ENCODE data around the gene LST1.

LST1 gene

DNA sequence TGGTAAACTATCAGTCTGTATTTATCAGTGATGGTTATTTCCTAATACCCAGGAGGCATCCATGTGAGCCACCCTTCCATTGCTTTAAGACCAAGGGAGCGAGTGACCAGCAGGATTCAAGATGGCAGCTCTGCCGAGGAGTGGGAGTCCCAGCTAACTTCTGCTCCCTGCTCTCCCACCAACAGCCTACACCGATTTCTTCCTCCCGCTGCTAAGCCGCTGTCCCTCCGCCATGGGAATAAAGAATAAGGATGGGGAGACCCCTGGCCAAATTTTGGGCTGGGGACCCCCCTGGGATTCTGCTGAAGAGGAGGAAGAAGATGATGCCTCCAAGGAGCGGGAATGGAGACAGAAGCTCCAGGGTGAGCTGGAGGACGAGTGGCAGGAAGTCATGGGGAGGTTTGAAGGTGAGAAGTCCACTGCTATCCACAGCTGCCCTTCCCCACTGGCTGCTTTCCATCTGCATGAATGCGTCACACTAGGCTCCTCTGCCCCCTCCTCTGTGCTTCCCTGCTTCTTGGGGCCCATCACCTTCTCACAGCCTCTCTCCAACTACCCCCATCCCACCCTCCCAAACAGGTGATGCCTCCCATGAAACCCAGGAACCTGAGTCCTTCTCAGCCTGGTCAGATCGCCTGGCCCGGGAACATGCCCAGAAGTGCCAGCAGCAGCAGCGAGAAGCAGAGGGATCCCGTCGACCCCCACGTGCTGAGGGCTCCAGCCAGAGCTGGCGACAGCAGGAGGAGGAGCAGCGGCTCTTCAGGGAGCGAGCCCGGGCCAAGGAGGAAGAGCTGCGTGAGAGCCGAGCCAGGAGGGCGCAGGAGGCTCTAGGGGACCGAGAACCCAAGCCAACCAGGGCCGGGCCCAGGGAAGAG is 28.4 kb upstream of the LST1 start:
- Mint-ChIP-seq H3K4me3 (peak overlapping the region; percentile 72 to 73), H3K27ac (peak overlapping the region in 1 of 2 donors; percentile 94), H3K9me3 (no peaks in the 10 kb centered on the region), H3K27me3 (no peaks in the 10 kb centered on the region), H3K4me1 (peaks cover 80% of the 10 kb centered on the region)
- no peak for ATAC-seq
- DNase-seq, result no peak

DNA sequence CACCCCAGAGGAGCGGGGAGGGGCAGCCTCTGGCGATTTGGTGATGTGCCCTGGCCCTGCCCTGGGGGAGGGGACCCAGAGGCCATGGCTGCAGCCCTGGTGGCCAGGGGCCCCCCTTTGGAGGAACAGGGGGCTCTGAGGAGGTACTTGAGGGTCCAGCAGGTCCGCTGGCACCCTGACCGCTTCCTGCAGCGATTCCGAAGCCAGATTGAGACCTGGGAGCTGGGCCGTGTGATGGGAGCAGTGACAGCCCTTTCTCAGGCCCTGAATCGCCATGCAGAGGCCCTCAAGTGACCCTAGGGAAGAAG is 27.8 kb upstream of the LST1 start:
- Mint-ChIP-seq H3K27ac (peak overlapping the region; percentile 89 to 94), H3K4me3 (peak overlapping the region; percentile 72 to 73), H3K4me1 (peaks cover 86% of the 10 kb centered on the region), H3K9me3 (no peaks in the 10 kb centered on the region), H3K27me3 (no peaks in the 10 kb centered on the region)
- DNase-seq (no peak), ATAC-seq (no peak)

DNA sequence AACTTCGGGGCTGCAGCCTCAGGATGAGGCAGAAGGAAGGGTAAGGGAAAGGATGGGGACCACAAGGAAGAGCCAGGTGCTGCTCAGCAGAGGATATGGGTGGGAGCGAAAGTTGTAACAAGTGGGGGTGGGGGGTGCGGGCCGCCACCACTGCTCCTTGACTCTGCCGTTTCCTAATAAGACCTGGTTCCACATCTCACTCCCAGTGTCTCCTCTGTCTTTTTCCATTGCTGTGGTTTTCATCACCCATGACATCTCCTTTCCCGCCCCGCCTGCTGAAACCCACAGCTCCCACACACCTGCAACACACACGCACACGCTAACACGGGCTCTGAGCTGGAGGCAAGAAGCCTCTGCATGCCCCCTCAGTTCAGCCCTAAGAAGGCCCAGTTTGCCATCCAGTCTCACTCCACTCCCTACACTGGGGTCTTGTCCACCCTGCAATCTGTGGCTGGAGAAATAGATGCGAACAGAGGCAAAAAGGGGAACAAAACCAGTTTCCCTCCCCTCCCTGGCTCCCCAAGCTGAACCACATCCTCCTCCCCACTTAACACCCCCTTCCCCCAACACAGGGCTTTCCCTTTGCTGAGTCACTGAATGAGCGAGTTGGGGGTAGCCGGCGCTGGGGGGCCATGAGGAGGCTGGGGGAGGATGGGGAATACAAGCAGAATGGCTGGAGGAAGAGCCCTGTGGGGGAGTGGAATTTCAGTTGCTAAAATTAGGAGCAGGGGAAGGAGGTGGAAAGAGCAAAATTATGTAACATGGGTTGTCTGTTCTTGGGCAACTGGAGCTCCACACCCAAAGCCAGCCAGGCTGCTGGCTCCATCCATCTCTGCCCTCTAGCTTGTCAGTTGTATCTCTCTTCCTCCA is 27.2 kb upstream of the LST1 start:
- peak overlapping the region; percentile 72 to 73 for H3K4me3 Mint-ChIP-seq
- H3K27me3 Mint-ChIP-seq, result no peaks in the 10 kb centered on the region
- H3K4me1 Mint-ChIP-seq, result peaks cover 92% of the 10 kb centered on the region
- peak overlapping the region; percentile 89 to 94 for H3K27ac Mint-ChIP-seq
- peak; percentile 62 for ATAC-seq
- H3K9me3 Mint-ChIP-seq, result no peaks in the 10 kb centered on the region
- peak; percentile 56 to 64 for DNase-seq

DNA sequence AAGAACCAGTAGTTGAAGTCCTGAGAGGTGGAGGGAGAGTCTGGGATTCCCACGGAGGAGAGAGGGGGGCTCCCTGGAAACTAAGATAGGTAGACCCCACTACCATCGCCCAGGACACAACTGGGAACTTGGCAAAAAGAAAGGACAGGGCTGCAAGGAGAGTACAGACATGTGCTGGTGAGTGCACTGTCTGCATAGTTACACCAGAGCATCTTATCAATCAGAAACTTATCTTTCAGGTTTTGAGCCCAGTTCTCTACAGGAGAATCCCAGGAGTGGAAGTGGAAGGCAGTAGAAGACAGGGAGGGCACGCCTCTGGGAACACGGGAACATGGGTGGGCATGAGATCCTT is 26.5 kb upstream of the LST1 start:
- ATAC-seq (peak; percentile 48), DNase-seq (no peak)
- no peaks in the 10 kb centered on the region for H3K9me3 Mint-ChIP-seq
- H3K27ac Mint-ChIP-seq, result peak overlapping the region; percentile 89 to 94
- no peaks in the 10 kb centered on the region for H3K27me3 Mint-ChIP-seq
- H3K4me1 Mint-ChIP-seq, result peaks cover 90% of the 10 kb centered on the region
- H3K4me3 Mint-ChIP-seq, result peak overlapping the region; percentile 72 to 73

DNA sequence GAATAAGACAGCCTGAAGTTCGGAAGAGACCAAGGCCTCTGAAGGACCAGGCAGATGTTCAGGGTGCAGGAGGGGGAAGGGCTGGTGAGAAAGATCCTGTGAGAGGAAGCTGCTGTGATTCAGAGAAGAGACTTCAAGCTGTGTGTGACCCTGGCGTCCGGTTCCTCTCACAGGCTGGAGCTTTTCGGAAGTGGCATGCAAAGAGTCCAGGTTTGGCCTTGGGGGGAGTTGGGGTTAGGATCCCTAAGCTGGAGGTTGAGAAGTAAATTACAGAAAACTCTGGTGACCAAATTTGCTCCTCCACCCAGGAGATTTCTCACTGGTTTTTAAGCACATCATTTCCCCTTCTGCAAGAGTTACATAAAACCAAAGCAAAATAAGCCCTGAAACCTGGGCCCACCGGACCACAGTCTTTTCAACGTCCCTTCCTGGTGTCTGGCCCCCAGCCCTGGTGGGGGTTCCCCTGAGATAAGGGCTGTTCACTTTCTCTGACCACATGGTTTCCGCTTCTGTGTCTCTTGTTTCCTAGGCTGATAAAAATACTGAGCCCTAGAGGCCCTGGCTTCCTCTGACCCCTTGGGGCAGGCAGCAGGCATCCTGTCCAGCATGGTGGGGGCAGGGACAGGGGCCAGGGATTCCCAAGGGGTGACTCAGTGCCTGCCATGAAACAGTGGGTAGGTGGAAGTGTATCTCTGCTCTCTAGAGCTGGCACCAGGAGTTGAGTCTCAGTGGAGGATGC is 25.9 kb upstream of the LST1 start:
- peak; percentile 47 to 79 for DNase-seq
- Mint-ChIP-seq H3K9me3 (no peaks in the 10 kb centered on the region), H3K27me3 (no peaks in the 10 kb centered on the region), H3K4me1 (peaks cover 91% of the 10 kb centered on the region), H3K4me3 (peak overlapping the region; percentile 72 to 73), H3K27ac (peak overlapping the region in 1 of 2 donors; percentile 89)
- ATAC-seq, result peak; percentile 81

DNA sequence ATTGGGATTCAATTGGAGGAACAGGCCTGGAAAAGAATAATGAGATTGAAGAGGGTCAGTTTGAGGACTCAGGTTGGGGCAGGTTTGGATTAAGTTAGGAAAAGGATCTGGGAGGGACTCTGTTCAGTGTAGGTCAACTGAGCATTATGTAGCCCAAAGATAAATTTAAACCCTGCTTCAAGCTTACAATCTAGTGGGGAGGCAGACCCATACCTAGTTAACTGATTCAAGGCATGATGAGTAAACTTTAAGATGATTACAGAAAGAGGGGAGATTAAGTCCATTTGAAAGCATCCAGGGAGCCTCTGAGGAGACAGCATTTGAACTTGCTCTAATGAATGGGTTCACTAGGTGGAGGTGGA is 25.4 kb upstream of the LST1 start:
- DNase-seq (no peak), ATAC-seq (no peak)
- no peaks in the 10 kb centered on the region for H3K9me3 Mint-ChIP-seq
- peak overlapping the region in 1 of 2 donors; percentile 85 for H3K27ac Mint-ChIP-seq
- H3K4me3 Mint-ChIP-seq, result peak overlapping the region; percentile 72 to 73
- H3K27me3 Mint-ChIP-seq, result no peaks in the 10 kb centered on the region
- H3K4me1 Mint-ChIP-seq, result peaks cover 96% of the 10 kb centered on the region

DNA sequence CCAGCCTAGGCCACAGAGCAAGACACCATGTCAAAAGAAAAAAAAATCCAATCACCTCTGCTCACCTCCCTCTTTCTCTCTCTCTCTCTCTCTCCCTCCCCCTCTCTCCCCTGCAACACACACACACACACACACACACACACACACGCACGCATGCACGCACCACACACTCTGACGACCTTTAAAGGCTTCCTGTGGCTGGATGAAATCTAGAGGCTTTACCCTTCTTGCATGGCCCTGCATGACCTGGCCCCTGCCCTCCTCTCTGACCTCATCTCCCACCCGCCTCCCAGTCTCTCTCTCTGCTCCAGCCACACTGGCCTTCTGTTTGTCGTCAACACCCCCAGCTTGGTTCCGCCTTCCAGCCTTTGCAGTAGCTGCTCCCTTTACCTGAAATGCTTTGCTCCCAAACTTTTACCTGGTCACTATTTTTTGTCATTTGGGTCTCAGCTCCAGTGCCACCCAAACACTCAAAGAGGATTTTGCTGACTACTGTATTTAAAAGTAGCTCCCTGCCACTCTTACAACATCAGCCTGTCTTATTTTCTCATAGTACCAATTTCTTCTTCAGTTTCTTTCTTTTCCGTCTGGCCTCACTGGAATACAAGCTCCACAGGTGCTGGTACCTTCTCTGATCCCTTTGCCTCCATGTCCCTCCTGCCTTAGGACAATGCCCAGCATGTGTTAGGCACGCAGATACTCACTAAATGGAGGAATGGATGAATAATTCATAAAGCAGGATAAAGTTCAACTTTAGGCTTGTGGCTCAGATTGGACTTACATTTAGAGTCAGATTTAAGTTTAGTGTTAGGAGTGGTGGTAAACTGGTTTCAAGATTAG is 18.3 kb upstream of the LST1 start:
- DNase-seq, result peak in 1 of 2 donors; percentile 32
- H3K27ac Mint-ChIP-seq, result peak overlapping the region; percentile 12 to 21
- H3K27me3 Mint-ChIP-seq, result no peaks in the 10 kb centered on the region
- no peaks in the 10 kb centered on the region for H3K9me3 Mint-ChIP-seq
- ATAC-seq, result peak; percentile 35
- peaks cover 86% of the 10 kb centered on the region for H3K4me1 Mint-ChIP-seq
- peak overlapping the region; percentile 55 to 66 for H3K4me3 Mint-ChIP-seq

DNA sequence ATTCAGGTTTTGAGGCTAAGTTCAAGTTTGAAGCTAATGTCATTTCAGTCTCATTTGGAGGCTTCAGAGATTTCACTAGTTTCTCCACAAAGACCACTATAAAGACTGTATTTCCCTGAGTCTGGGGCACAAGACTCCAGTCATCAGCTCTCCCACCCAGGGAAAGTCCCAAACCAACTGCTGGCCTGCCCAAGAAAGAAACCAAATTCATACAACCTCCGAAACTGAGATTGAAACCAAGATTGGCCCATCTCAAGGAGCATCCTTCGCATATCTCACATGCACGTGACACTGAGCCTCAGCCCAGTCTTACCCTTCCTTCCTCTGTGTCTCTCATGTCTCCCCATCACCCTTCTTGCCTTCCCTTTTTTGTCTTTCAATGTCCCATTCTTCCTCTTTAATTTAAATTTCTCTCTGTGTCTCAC is 17.5 kb upstream of the LST1 start:
- H3K27ac Mint-ChIP-seq, result peak overlapping the region in 1 of 2 donors; percentile 15
- ATAC-seq, result peak; percentile 80
- H3K9me3 Mint-ChIP-seq, result no peaks in the 10 kb centered on the region
- peak; percentile 80 to 88 for DNase-seq
- H3K4me3 Mint-ChIP-seq, result peak overlapping the region; percentile 9 to 22
- peaks cover 86% of the 10 kb centered on the region for H3K4me1 Mint-ChIP-seq
- H3K27me3 Mint-ChIP-seq, result no peaks in the 10 kb centered on the region

DNA sequence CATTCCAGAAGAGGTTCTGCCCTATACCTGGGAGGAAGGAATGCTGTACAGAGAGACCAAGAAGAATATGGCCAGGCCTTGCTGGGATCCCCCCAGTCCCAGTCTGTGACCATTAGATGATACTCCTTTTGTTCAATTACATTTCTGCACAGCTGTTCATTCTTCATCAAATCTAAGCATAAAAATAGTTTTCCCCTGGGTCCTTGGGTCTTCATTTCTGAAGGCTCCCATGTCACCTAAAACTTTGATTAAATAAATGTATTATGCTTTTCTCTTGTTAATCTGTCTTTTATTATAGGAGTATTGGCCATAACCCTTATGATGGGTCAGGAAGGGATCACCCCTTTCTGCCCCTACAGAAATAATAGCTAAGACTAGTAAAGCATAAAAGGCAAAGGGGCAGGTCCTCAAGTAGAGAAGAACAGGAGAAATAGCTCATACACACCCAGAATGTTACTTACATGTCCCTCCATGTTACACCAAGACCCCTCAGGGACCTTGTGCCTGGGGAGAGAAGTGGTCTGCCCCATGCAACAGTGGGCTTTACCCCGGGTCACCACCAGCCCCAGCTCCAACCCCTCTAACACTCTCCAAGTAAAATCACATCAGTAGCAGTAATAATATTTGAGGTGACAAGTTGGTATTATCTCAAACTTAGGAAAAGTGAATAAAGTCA is 16.1 kb upstream of the LST1 start:
- ATAC-seq, result no peak
- H3K27ac Mint-ChIP-seq, result no peak overlapping the region

DNA sequence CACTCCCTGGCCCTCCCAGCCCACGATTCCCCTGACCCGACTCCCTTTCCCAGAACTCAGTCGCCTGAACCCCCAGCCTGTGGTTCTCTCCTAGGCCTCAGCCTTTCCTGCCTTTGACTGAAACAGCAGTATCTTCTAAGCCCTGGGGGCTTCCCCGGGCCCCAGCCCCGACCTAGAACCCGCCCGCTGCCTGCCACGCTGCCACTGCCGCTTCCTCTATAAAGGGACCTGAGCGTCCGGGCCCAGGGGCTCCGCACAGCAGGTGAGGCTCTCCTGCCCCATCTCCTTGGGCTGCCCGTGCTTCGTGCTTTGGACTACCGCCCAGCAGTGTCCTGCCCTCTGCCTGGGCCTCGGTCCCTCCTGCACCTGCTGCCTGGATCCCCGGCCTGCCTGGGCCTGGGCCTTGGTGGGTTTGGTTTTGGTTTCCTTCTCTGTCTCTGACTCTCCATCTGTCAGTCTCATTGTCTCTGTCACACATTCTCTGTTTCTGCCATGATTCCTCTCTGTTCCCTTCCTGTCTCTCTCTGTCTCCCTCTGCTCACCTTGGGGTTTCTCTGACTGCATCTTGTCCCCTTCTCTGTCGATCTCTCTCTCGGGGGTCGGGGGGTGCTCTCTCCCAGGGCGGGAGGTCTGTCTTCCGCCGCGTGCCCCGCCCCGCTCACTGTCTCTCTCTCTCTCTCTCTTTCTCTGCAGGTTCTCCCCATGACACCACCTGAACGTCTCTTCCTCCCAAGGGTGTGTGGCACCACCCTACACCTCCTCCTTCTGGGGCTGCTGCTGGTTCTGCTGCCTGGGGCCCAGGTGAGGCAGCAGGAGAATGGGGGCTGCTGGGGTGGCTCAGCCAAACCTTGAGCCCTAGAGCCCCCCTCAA is 13.8 kb upstream of the LST1 start, which contains the start of gene LTA:
Gene LTA, plus strand, starts transcription at position 249 of the 871 bp plus-strand sequence. Its CDS starts 454 bp downstream, at position 703.
- Mint-ChIP-seq H3K4me1 (peaks cover 95% of the 10 kb centered on the region), H3K27ac (peak within 1 kb of the TSS; percentile 66 to 98), H3K9me3 (no peaks in the 10 kb centered on the region), H3K27me3 (no peaks in the 10 kb centered on the region), H3K4me3 (peak within 1 kb of the TSS; percentile 86 to 97)
- DNase-seq, result peak; percentile 78 to 84
- peak; percentile 73 for ATAC-seq

More for the DNA sequence above, 16.1 kb upstream of the LST1 start:
- H3K4me3 Mint-ChIP-seq, result no peak overlapping the region
- H3K27me3 Mint-ChIP-seq, result no peaks in the 10 kb centered on the region
- H3K4me1 Mint-ChIP-seq, result peaks cover 88% of the 10 kb centered on the region
- no peaks in the 10 kb centered on the region for H3K9me3 Mint-ChIP-seq
- DNase-seq, result no peak

DNA sequence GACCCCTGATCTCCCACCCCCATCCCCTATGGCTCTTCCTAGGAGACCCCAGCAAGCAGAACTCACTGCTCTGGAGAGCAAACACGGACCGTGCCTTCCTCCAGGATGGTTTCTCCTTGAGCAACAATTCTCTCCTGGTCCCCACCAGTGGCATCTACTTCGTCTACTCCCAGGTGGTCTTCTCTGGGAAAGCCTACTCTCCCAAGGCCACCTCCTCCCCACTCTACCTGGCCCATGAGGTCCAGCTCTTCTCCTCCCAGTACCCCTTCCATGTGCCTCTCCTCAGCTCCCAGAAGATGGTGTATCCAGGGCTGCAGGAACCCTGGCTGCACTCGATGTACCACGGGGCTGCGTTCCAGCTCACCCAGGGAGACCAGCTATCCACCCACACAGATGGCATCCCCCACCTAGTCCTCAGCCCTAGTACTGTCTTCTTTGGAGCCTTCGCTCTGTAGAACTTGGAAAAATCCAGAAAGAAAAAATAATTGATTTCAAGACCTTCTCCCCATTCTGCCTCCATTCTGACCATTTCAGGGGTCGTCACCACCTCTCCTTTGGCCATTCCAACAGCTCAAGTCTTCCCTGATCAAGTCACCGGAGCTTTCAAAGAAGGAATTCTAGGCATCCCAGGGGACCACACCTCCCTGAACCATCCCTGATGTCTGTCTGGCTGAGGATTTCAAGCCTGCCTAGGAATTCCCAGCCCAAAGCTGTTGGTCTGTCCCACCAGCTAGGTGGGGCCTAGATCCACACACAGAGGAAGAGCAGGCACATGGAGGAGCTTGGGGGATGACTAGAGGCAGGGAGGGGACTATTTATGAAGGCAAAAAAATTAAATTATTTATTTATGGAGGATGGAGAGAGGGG is 12.6 kb upstream of the LST1 start:
- peak overlapping the region; percentile 6 to 98 for H3K27ac Mint-ChIP-seq
- no peaks in the 10 kb centered on the region for H3K9me3 Mint-ChIP-seq
- DNase-seq, result no peak
- ATAC-seq, result no peak
- H3K4me1 Mint-ChIP-seq, result peaks cover 91% of the 10 kb centered on the region
- peak overlapping the region; percentile 86 to 97 for H3K4me3 Mint-ChIP-seq
- H3K27me3 Mint-ChIP-seq, result no peaks in the 10 kb centered on the region

DNA sequence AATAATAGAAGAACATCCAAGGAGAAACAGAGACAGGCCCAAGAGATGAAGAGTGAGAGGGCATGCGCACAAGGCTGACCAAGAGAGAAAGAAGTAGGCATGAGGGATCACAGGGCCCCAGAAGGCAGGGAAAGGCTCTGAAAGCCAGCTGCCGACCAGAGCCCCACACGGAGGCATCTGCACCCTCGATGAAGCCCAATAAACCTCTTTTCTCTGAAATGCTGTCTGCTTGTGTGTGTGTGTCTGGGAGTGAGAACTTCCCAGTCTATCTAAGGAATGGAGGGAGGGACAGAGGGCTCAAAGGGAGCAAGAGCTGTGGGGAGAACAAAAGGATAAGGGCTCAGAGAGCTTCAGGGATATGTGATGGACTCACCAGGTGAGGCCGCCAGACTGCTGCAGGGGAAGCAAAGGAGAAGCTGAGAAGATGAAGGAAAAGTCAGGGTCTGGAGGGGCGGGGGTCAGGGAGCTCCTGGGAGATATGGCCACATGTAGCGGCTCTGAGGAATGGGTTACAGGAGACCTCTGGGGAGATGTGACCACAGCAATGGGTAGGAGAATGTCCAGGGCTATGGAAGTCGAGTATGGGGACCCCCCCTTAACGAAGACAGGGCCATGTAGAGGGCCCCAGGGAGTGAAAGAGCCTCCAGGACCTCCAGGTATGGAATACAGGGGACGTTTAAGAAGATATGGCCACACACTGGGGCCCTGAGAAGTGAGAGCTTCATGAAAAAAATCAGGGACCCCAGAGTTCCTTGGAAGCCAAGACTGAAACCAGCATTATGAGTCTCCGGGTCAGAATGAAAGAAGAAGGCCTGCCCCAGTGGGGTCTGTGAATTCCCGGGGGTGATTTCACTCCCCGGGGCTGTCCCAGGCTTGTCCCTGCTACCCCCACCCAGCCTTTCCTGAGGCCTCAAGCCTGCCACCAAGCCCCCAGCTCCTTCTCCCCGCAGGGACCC is 11.7 kb upstream of the LST1 start:
- Mint-ChIP-seq H3K4me1 (peaks cover 91% of the 10 kb centered on the region), H3K27ac (peak overlapping the region; percentile 42 to 82), H3K27me3 (no peaks in the 10 kb centered on the region), H3K4me3 (peak overlapping the region; percentile 86 to 97), H3K9me3 (no peaks in the 10 kb centered on the region)
- DNase-seq (no peak), ATAC-seq (no peak)

Measured in stimulated activated naive CD8-positive, alpha-beta T cell treated with anti-CD3 and anti-CD28 coated beads, Interleukin-15, amount 100 ng/mL, for 72 hours (primary cell).